ENCODE data around the gene SETD5. TPM values are rescaled to one million over a fixed set of nuclear protein-coding genes. Genes with fewer than 3 reads are reported as not detected.

Gene SETD5
- total RNA-seq, 3 donors from 2014 or later: 63.0 to 135 (median 118) TPM

DNA sequence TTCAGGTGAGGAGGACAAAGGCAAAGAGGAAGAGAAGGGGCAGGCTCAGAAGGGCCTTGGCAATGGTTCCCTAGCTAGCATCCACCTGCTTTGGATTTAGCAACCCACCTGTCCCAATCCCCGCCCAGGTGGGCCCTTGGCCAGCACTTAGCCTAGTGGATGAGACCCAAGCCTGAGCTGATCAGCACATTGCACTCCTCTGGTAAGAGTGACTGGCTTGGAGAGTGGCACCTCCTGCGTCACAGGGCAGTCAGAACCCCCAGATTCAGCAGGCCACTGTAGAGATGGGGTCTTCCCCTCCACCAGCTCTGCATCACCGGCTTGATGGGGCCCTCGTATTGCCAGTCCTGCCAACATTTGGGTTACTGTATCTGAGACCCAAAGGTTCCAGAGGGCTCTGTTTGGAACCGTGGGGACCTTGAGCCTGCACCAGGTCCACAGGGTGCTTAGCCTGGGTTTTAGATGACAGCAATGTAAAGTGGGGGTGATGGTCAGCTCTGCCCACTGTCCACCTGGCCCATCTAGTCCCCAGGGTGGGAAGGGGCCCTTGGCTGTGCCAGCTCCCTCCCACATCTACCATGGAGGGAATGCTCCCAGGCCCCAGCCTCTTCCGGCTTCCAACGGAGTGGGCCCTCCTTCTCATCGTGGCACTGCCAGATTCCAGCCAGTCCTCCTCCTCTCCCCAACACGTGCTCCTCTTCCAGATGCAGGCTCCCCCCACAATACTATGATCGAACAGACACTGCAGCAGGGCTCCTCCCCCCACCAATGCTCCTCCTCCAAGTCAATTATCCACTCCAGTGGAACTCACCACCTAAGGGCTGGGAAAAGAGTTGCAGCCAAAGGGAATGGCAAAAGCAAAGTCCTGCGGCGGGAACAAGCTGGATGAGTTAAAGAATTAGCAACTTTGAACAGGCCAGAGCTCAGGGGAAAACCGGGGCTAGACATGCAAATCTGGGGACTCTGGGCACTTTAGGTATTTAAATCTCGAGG, 110.5 kb downstream of the SETD5 start:
- H3K27ac ChIP-seq: no peak overlapping the region
- DNase-seq (ENCODE audit: low spot score in 2 of 2): no peak
- no peaks in the 10 kb centered on the region for H3K4me1 ChIP-seq
- TF ChIP-seq POLR2A (IDR thresholded peaks at IDR 0.05) (no peak), POLR2AphosphoS5 (IDR thresholded peaks at IDR 0.05) (no peak)
- TF ChIP-seq, protein P1, sequence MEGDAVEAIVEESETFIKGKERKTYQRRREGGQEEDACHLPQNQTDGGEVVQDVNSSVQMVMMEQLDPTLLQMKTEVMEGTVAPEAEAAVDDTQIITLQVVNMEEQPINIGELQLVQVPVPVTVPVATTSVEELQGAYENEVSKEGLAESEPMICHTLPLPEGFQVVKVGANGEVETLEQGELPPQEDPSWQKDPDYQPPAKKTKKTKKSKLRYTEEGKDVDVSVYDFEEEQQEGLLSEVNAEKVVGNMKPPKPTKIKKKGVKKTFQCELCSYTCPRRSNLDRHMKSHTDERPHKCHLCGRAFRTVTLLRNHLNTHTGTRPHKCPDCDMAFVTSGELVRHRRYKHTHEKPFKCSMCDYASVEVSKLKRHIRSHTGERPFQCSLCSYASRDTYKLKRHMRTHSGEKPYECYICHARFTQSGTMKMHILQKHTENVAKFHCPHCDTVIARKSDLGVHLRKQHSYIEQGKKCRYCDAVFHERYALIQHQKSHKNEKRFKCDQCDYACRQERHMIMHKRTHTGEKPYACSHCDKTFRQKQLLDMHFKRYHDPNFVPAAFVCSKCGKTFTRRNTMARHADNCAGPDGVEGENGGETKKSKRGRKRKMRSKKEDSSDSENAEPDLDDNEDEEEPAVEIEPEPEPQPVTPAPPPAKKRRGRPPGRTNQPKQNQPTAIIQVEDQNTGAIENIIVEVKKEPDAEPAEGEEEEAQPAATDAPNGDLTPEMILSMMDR (IDR thresholded peaks at IDR 0.05): no peak
- intact Hi-C loops (cut with DNase I; ENCODE audit: low total_unique reads): no loop called here
- H3K36me3 ChIP-seq: no peaks in the 10 kb centered on the region
- peaks cover 0 to 27% of the 10 kb centered on the region in 2 donors for H3K27me3 ChIP-seq
- no peak overlapping the region for H3K4me3 ChIP-seq
- H3K9me3 ChIP-seq: no peaks in the 10 kb centered on the region

DNA sequence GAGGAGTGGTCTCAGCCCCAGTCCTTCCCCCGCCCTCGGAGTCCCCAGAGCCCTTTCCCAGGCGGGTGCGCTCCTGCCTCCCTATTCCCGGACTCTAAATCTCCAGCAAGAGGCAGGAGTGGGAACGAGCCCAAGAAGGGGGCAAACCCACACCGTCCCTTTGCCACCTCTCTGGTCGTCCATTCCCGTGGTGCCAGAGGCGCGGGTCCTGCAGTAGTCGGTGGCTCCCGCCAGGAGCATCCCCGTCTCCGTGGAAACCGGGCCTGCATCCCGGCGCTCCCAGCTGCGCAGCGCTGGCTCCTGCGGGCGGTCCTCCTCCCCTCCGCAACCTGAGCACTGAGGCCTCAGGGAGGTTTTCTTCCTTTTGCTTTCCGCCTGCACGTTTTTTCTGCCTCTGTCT, 111.4 kb downstream of the SETD5 start:
- Histone ChIP-seq H3K27me3 (peaks cover 0 to 27% of the 10 kb centered on the region in 2 donors), H3K36me3 (no peaks in the 10 kb centered on the region), H3K9me3 (no peaks in the 10 kb centered on the region), H3K4me1 (no peaks in the 10 kb centered on the region), H3K4me3 (no peak overlapping the region), H3K27ac (no peak overlapping the region)
- TF ChIP-seq, protein P1 (IDR thresholded peaks at IDR 0.05): no peak
- no peak for TF ChIP-seq POLR2A (IDR thresholded peaks at IDR 0.05)
- no peak for TF ChIP-seq POLR2AphosphoS5 (IDR thresholded peaks at IDR 0.05)
- intact Hi-C loops (cut with DNase I; ENCODE audit: low total_unique reads): no loop called here
- no peak for DNase-seq (ENCODE audit: low spot score in 2 of 2)

DNA sequence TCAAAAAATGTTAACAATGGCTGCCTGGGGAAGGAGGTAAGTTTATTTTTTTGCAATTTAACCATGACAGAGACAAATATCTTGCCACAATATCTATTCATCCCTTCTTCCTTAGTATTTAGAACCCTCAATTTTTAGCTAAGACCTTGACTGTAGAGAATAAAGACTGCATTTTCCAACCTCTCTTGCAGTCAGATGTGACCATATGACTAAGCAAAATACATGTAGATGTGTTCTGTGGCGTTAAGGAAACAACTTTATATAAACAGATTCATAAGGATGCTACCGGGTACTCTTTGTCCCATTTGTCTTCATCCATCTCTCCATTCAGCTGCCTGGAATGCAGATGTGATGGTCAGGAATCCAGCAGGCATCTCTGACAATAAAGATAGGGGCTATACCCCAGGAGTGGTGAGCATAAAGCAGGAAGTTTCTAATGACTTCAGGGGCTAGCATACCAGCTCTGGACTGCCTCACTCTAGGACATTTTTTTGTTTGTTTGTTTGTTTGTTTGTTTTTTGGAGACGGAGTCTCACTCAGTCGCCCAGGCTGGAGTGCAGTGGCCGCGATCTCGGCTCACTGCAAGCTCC, 115.1 kb downstream of the SETD5 start:
- TF ChIP-seq POLR2A (IDR thresholded peaks at IDR 0.05): no peak
- TF ChIP-seq, protein P1 (IDR thresholded peaks at IDR 0.05): no peak
- no peak for TF ChIP-seq POLR2AphosphoS5 (IDR thresholded peaks at IDR 0.05)
- intact Hi-C loops (cut with DNase I; ENCODE audit: low total_unique reads): no loop called here
- DNase-seq (ENCODE audit: low spot score in 2 of 2): no peak
- peaks cover 0 to 27% of the 10 kb centered on the region in 2 donors for H3K27me3 ChIP-seq
- no peak overlapping the region for H3K27ac ChIP-seq
- H3K36me3 ChIP-seq: no peaks in the 10 kb centered on the region
- H3K4me3 ChIP-seq: no peak overlapping the region
- no peaks in the 10 kb centered on the region for H3K4me1 ChIP-seq
- H3K9me3 ChIP-seq: no peaks in the 10 kb centered on the region

DNA sequence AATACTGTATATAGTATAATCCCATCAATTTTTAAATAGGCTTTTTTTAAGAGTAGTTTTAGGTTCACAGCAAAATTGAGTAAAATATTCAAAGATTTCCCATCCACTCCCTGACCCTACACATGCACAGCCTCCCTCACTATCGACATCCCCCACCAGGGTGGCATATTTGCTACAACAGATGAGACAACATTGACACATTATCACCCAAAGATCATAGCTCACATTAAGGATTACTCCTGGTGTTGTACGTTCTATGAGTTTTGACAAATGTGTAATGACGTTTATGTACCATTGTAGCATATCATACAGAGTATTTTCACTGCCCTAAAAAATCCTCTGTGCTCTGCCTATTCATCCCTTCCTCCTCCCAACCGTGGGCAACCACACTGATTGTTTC, 116.9 kb downstream of the SETD5 start:
- Histone ChIP-seq H3K4me1 (no peaks in the 10 kb centered on the region), H3K9me3 (no peaks in the 10 kb centered on the region), H3K36me3 (no peaks in the 10 kb centered on the region), H3K27me3 (peaks cover 0 to 14% of the 10 kb centered on the region in 2 donors), H3K27ac (no peak overlapping the region), H3K4me3 (no peak overlapping the region)
- intact Hi-C loops (cut with DNase I; ENCODE audit: low total_unique reads): no loop called here
- TF ChIP-seq POLR2AphosphoS5 (IDR thresholded peaks at IDR 0.05) (no peak), POLR2A (IDR thresholded peaks at IDR 0.05) (no peak)
- TF ChIP-seq, protein P1 (IDR thresholded peaks at IDR 0.05): no peak
- no peak for DNase-seq (ENCODE audit: low spot score in 2 of 2)

DNA sequence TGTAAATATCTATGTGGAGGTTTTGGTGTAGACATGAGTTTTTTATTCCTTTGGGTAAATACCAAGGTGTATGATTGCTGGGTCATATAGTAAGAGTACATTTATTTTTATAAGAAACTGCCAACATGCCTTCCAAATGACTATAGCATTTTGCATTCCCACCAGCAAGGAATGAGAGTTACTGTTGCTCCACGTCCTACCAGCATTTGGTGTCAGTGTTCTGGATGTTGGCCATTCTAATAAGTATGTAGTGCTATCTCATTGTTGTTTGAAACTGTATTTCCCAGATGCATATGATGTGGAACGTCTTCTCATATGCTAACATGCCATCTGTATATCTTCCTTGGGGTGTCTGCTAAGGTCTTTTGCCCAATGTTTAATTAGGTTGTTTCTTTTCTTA, 117.5 kb downstream of the SETD5 start:
- Histone ChIP-seq H3K27me3 (peaks cover 0 to 8% of the 10 kb centered on the region in 2 donors), H3K27ac (no peak overlapping the region), H3K36me3 (no peaks in the 10 kb centered on the region), H3K9me3 (no peaks in the 10 kb centered on the region), H3K4me1 (no peaks in the 10 kb centered on the region), H3K4me3 (no peak overlapping the region)
- DNase-seq (ENCODE audit: low spot score in 2 of 2): no peak
- intact Hi-C loops (cut with DNase I; ENCODE audit: low total_unique reads): no loop called here
- TF ChIP-seq POLR2AphosphoS5 (IDR thresholded peaks at IDR 0.05) (no peak), POLR2A (IDR thresholded peaks at IDR 0.05) (no peak)
- TF ChIP-seq, protein P1 (IDR thresholded peaks at IDR 0.05): no peak

All from breast epithelium (tissue), 4 donors.